WERI-Rb-1 (cell line): ENCODE measurements around the gene TNFRSF25.

Experiments used
- DNase-seq: peaks from one replicate; pipeline ENCODE4 v3.0.0-alpha.2; 2020
- H3K27ac ChIP-seq: fragments of 250-450 bp; sonication (Bioruptor Pico); 2 replicates; pipeline ENCODE4 v1.5.1; 2020; ENCODE audit warnings: mild to moderate bottlenecking, moderate library complexity
- H3K27me3 ChIP-seq: fragments of 250-450 bp; sonication (Bioruptor Pico); 2 replicates; pipeline ENCODE4 v1.5.1; 2021; ENCODE audit warnings: mild to moderate bottlenecking, low read depth, moderate library complexity; ENCODE audit not compliant: insufficient read depth, severe bottlenecking
- H3K36me3 ChIP-seq: fragments of 250-450 bp; sonication (Bioruptor Pico); 2 replicates; pipeline ENCODE4 v1.5.1; 2020; ENCODE audit warnings: mild to moderate bottlenecking, moderate library complexity
- H3K4me3 ChIP-seq: 2 replicates; pipeline ENCODE4 v1.5.1; 2011; ENCODE audit warnings: low read depth, mild to moderate bottlenecking, control low read depth, low read length
- H3K9me3 ChIP-seq: fragments of 250-450 bp; sonication (Bioruptor Pico); 2 replicates; pipeline ENCODE4 v1.5.1; 2021; ENCODE audit warnings: mild to moderate bottlenecking, moderate library complexity; ENCODE audit not compliant: severe bottlenecking
- TF ChIP-seq, protein P1 (sequence below): IDR thresholded peaks from 2 replicates; pipeline ENCODE4 v1.5.1; 2011; ENCODE audit warnings: low read depth, mild to moderate bottlenecking, control low read depth, inconsistent platforms, low read length

The TNFRSF25 gene

DNA sequence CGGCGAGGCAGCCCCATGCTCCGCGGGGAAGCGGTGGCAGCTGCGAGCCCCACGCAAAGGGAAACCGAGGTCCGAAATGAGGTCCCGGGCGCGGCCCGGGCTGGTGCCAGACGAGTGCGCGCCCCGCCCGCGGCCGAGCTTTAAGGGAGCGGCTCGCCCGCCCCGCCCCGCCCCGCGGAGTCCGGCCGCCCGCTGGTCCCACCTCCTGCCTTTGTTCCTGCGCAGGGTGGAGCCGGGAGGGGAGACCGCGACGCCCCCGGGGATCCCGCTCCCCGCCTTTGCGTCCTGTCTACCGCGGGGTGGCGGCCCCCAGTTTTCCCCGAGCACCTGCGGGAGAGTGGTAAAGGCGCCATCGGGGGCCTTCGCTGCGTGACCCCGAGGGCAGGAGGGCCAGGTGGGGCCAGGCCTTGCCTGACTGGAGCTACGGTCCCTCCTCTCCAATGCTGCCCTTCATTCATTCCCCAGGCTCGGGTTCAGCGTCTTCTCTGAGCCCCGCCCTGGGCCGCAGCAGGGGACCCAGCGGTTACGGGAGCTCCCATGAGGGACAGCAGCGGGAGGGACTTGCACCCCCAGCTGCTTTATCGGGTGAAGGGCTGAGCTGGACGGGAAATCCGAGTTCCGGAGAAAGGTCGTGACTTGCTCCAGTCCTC lies 46.0 kb downstream of the TNFRSF25 start, which contains the start of gene HES2:
Gene HES2 (minus strand): TSS at position 116 of the 650 bp plus-strand sequence. CDS start 99 bp downstream, at position 17.
- DNase-seq = no peak
- TF ChIP-seq, protein P1, sequence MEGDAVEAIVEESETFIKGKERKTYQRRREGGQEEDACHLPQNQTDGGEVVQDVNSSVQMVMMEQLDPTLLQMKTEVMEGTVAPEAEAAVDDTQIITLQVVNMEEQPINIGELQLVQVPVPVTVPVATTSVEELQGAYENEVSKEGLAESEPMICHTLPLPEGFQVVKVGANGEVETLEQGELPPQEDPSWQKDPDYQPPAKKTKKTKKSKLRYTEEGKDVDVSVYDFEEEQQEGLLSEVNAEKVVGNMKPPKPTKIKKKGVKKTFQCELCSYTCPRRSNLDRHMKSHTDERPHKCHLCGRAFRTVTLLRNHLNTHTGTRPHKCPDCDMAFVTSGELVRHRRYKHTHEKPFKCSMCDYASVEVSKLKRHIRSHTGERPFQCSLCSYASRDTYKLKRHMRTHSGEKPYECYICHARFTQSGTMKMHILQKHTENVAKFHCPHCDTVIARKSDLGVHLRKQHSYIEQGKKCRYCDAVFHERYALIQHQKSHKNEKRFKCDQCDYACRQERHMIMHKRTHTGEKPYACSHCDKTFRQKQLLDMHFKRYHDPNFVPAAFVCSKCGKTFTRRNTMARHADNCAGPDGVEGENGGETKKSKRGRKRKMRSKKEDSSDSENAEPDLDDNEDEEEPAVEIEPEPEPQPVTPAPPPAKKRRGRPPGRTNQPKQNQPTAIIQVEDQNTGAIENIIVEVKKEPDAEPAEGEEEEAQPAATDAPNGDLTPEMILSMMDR = no peak
- Histone ChIP-seq H3K9me3 (no peaks in the 10 kb centered on the region), H3K27me3 (no peaks in the 10 kb centered on the region), H3K27ac (no peak within 1 kb of the TSS), H3K36me3 (no peaks in the 10 kb centered on the region), H3K4me3 (no peak within 1 kb of the TSS)

DNA sequence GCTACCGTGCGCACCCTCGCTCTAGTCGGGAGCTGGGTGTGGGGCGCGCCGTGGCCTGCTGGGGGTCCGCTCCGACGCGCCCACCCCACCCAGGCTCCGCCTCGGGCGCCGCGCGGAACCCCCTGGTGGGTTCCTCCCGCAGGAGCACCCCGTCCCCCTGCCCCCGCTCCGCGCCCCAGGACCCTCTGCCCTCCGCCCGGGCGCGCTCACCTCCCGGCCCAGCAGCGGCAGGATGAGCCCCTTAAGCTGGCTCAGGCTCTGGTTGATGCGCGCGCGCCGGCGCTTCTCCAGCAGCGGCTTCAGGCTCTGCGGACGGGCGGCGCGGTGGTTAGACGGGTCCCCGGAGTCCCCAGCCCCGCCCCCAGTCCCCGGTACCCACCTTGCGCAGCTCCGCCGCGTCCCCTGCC lies 46.6 kb downstream of the TNFRSF25 start:
- Histone ChIP-seq H3K27me3 (no peaks in the 10 kb centered on the region), H3K4me3 (no peak overlapping the region), H3K9me3 (no peaks in the 10 kb centered on the region), H3K36me3 (no peaks in the 10 kb centered on the region), H3K27ac (no peak overlapping the region)
- TF ChIP-seq, protein P1 = no peak
- no peak for DNase-seq

GRCh38 chr1:6418668-6419396 lies 47.1 kb downstream of the TNFRSF25 start:
- Histone ChIP-seq H3K4me3 (no peak overlapping the region), H3K27ac (no peak overlapping the region), H3K36me3 (no peaks in the 10 kb centered on the region), H3K27me3 (no peaks in the 10 kb centered on the region), H3K9me3 (no peaks in the 10 kb centered on the region)
- TF ChIP-seq, protein P1 = no peak
- DNase-seq = no peak

- DNase-seq = no peak
- no peaks in the 10 kb centered on the region for H3K9me3 ChIP-seq
- no peaks in the 10 kb centered on the region for H3K27me3 ChIP-seq
- no peak overlapping the region for H3K27ac ChIP-seq
- TF ChIP-seq, protein P1 = no peak
- no peaks in the 10 kb centered on the region for H3K36me3 ChIP-seq
- no peak overlapping the region for H3K4me3 ChIP-seq
Measured at GRCh38 chr1:6417961-6418667, 47.9 kb downstream of the TNFRSF25 start.

DNA sequence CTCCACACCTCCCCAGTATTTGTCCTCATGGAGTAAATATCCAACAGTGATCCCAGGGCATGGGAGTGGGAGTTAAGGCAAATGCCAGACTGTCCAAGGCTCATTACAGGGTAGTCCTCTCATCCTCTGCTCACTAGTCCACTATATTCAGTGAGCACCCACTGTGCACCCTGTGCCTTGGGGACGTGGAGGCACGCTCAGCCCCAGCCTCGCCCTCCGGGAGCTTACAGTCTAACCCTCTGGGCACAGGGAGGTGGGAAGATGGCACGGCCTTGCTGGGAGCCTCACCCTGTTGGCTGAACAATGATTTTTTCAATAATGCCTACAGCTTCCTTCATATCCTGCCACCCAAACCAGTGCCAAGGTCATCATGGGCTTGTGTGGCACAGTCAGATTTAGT lies 49.1 kb downstream of the TNFRSF25 start:
- TF ChIP-seq, protein P1 = no peak
- Histone ChIP-seq H3K4me3 (no peak overlapping the region), H3K27me3 (no peaks in the 10 kb centered on the region), H3K9me3 (no peaks in the 10 kb centered on the region), H3K36me3 (no peaks in the 10 kb centered on the region), H3K27ac (no peak overlapping the region)
- no peak for DNase-seq
